Measurements from ENCODE around the gene GPR62.

GPR62 gene

GRCh38 chr3:51967384-51968169 is 12.4 kb downstream of the GPR62 start, which contains the start of gene PCBP4:
TSS of gene PCBP4 (minus strand) at chr3:51967454. CDS start at chr3:51961240, 6,214 bp downstream.
- TF ChIP-seq CTCF (IDR thresholded peaks at IDR 0.05; ENCODE audit: control insufficient read depth, extremely low read depth, insufficient read depth): no peak
- DNase-seq (ENCODE audit: low read depth): no peak
- H3K4me3 ChIP-seq (ENCODE audit: low read depth, low read length): peak within 1 kb of the TSS; percentile 69

DNA sequence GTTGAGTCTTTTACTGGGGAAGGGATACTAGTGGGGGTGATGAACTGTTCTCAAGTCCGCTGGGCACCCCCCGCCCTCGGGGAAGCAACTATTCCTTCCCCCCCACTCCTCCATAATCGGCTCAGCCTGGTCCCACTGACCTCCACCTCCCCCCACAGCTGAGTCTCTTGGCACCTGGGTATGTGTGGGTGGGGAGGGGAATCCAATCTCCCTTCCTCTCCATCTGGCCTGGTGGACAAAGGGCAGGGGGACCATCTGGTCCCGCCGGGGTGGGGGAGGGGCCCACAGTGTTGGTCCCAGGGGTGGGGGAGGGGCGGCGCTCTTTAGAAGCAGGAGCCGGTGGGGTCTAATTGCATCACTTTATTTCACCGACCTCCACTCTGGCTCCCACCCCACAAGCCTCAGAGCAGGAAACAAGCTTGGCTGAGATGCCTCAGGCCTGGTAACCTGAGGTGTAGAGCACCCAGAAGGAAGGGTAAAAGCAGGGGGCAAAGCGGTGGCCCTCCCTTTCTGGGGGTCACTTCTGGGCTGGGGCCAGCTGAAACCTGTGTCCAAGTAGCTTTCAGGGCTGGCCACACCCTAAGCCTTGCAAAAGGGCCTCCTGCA is 13.1 kb downstream of the GPR62 start:
- no peak for TF ChIP-seq CTCF (IDR thresholded peaks at IDR 0.05; ENCODE audit: control insufficient read depth, extremely low read depth, insufficient read depth)

GRCh38 chr3:51968883-51969678 is 13.9 kb downstream of the GPR62 start:
- no peak for TF ChIP-seq CTCF (IDR thresholded peaks at IDR 0.05; ENCODE audit: control insufficient read depth, extremely low read depth, insufficient read depth)
- no peak overlapping the region for H3K4me3 ChIP-seq (ENCODE audit: low read depth, low read length)
- DNase-seq (ENCODE audit: low read depth): no peak

More for the DNA sequence above, 13.1 kb downstream of the GPR62 start:
- H3K4me3 ChIP-seq (ENCODE audit: low read depth, low read length): peak overlapping the region; percentile 59
- no peak for DNase-seq (ENCODE audit: low read depth)

DNA sequence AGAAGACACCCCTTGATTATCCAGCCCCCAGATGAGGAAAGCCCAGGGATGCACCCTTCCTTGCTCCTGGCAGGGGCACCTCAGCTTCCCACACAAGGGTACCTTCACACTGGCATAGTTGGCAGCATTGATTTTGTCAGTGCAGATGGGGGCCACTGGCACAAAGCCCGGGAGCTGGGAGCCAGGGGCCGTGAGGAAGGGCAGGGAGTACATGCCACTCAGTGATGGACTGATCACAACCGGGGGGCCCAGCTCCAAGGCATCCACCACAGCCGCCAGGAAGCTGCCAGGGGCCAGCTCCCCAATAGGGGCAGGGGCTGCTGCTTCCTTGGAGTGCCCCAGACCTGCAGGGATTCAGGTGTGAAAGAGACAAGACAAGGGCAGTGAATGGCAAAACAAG is 14.7 kb downstream of the GPR62 start:
- DNase-seq (ENCODE audit: low read depth): no peak
- no peak overlapping the region for H3K4me3 ChIP-seq (ENCODE audit: low read depth, low read length)
- no peak for TF ChIP-seq CTCF (IDR thresholded peaks at IDR 0.05; ENCODE audit: control insufficient read depth, extremely low read depth, insufficient read depth)

- no peak overlapping the region for H3K4me3 ChIP-seq (ENCODE audit: low read depth, low read length)
- DNase-seq (ENCODE audit: low read depth): no peak
- TF ChIP-seq CTCF (IDR thresholded peaks at IDR 0.05; ENCODE audit: control insufficient read depth, extremely low read depth, insufficient read depth): no peak
Measured at GRCh38 chr3:51970606-51971300, 15.6 kb downstream of the GPR62 start.

DNA sequence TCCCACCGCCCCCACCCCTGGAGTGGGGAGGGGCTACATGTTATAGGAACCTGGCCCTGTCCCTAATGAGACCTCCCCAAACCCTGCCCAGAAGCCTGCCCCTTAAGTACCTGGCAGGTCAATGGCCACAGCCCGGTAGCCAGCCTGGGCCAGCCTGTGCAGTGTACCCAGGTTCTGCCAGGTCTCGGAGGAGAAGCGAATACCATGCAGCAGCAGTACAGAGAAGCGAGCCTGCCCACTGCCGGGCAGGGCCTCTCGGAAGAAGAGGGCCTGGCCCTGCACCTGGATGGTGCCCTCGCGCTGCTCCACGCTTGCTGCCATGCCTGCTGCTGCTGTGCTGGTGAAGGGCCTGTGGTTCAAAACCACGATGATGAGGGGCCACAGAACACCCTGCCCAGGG is 16.2 kb downstream of the GPR62 start:
- DNase-seq (ENCODE audit: low read depth): no peak
- no peak for TF ChIP-seq CTCF (IDR thresholded peaks at IDR 0.05; ENCODE audit: control insufficient read depth, extremely low read depth, insufficient read depth)
- H3K4me3 ChIP-seq (ENCODE audit: low read depth, low read length): no peak overlapping the region

All from LNCaP clone FGC (cell line).